Mammary epithelial cell (primary cell): ENCODE results near the gene CYP27A1.

Experiments
- EZH2 ChIP-seq: IDR thresholded peaks from 2 replicates; pipeline ENCODE4 v1.6.1; 2012; ENCODE audit warnings: low read length, inconsistent platforms, borderline replicate concordance
- TF ChIP-seq, protein P1 (sequence below), 2 donors: IDR thresholded peaks in 1 of 2; conservative IDR thresholded peaks in 1 of 2; 2 replicates each; pipeline ENCODE4 v1.5.1; 2011 to 2012; ENCODE audit warnings: inconsistent platforms in 2 of 2, low read length in 2 of 2, mild to moderate bottlenecking in 2 of 2, control low read depth in 1 of 2, low read depth in 1 of 2; ENCODE audit not compliant: insufficient read depth in 1 of 2; ENCODE audit errors: extremely low read depth in 1 of 2

DNA sequence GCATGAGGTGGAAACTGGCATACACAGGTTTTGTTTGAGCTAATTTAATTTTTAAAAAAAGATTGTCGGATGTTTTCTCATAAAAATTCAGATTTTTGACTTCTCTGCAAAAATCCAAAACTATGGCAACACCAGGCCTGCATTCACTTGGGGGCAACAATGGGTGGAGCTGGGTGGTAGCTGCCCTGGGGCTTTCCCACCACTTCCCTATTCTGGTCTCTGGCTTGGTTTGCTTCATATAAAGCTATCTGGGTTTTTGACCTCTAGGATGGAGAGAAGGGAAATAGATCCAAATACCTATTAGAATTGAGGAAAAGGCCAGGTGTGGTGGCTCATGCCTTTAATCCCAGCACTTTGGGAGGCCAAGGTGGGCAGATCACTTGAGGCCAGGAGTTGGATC, 5.5 kb upstream of the CYP27A1 start:
- TF ChIP-seq, protein P1, sequence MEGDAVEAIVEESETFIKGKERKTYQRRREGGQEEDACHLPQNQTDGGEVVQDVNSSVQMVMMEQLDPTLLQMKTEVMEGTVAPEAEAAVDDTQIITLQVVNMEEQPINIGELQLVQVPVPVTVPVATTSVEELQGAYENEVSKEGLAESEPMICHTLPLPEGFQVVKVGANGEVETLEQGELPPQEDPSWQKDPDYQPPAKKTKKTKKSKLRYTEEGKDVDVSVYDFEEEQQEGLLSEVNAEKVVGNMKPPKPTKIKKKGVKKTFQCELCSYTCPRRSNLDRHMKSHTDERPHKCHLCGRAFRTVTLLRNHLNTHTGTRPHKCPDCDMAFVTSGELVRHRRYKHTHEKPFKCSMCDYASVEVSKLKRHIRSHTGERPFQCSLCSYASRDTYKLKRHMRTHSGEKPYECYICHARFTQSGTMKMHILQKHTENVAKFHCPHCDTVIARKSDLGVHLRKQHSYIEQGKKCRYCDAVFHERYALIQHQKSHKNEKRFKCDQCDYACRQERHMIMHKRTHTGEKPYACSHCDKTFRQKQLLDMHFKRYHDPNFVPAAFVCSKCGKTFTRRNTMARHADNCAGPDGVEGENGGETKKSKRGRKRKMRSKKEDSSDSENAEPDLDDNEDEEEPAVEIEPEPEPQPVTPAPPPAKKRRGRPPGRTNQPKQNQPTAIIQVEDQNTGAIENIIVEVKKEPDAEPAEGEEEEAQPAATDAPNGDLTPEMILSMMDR (conservative IDR thresholded peaks at IDR 0.05 in 1 of 2, IDR thresholded peaks at IDR 0.05 in 1 of 2; ENCODE audit: extremely low read depth in 1 of 2, insufficient read depth in 1 of 2, low read depth in 1 of 2, low read length in 2 of 2): no peak
- no peak for TF ChIP-seq EZH2
